Naive thymus-derived CD4-positive, alpha-beta T cell (primary cell): ENCODE measurements around the gene PID1. TPM values are rescaled to one million over a fixed set of nuclear protein-coding genes. Genes with fewer than 3 reads are reported as not detected.

Source experiments
- ATAC-seq: fragments of 150-1000 bp; cut with Tn5 transposase; 2 replicates; pipeline ENCODE4 v1.10.0; 2021; ENCODE audit warnings: mild to moderate bottlenecking, moderate library complexity
- CTCF ChIA-PET: fragments of 350-600 bp; sonication (Branson Sonifier 250); formaldehyde crosslinking; loops from one replicate; lab custom pipeline; 2021; ENCODE audit warnings: antibody characterized with exemption; lab: Charles Lee
- POLR2A ChIA-PET: fragments of 350-600 bp; sonication (Branson Sonifier 250); formaldehyde crosslinking; loops from one replicate; lab custom pipeline; 2021; ENCODE audit warnings: antibody characterized with exemption, inconsistent platforms; lab: Charles Lee
- DNase-seq, 9 donors: peaks; one replicate each; pipeline versions ENCODE4 v3.0.0 to v3.0.0-alpha.2; 2020 to 2022; ENCODE audit warnings: mixed read lengths in 1 of 9
- H3K27ac ChIP-seq: one replicate; pipeline ENCODE4 v1.7.0; 2013; ENCODE audit warnings: mild to moderate bottlenecking, low read depth, low read length, moderate library complexity
- H3K27me3 ChIP-seq, 2 donors: one replicate each; pipeline ENCODE4 v1.7.0; 2013; ENCODE audit warnings: low read length in 2 of 2, mild to moderate bottlenecking in 2 of 2, moderate library complexity in 2 of 2; ENCODE audit not compliant: control insufficient read depth in 2 of 2, insufficient read depth in 2 of 2
- H3K36me3 ChIP-seq, 3 experiments: 1 replicate in 2 of 3; 2 replicates in 1 of 3; pipeline ENCODE4 v1.7.0; 2013; ENCODE audit warnings: low read length in 3 of 3, mild to moderate bottlenecking in 3 of 3, moderate library complexity in 1 of 3; ENCODE audit not compliant: insufficient read depth in 3 of 3, control insufficient read depth in 2 of 3
- H3K4me1 ChIP-seq, 2 donors: one replicate each; pipeline ENCODE4 v1.7.0; 2013; ENCODE audit warnings: low read length in 2 of 2, mild to moderate bottlenecking in 2 of 2, moderate library complexity in 1 of 2; ENCODE audit not compliant: control insufficient read depth in 2 of 2, insufficient read depth in 2 of 2
- H3K4me3 ChIP-seq: 2 replicates; pipeline ENCODE4 v1.7.0; 2013; ENCODE audit warnings: mild to moderate bottlenecking, low read length
- H3K9me3 ChIP-seq, 3 experiments: 1 replicate in 2 of 3; 2 replicates in 1 of 3; pipeline ENCODE4 v1.7.0; 2013; ENCODE audit warnings: low read length in 3 of 3; ENCODE audit not compliant: control insufficient read depth in 2 of 3
- H3K27ac Mint-ChIP-seq, 9 donors: one replicate each; pipeline ENCODE4 v1.8.0; 2020 to 2022; ENCODE audit warnings: mixed read lengths in 9 of 9, mild to moderate bottlenecking in 8 of 9, moderate library complexity in 5 of 9, inconsistent platforms in 2 of 9
- H3K27me3 Mint-ChIP-seq, 5 donors: one replicate each; pipeline ENCODE4 v1.8.0; 2021 to 2022; ENCODE audit warnings: mixed read lengths in 5 of 5, mild to moderate bottlenecking in 1 of 5
- H3K36me3 Mint-ChIP-seq, 5 donors: one replicate each; pipeline ENCODE4 v1.8.0; 2020 to 2022; ENCODE audit warnings: mixed read lengths in 5 of 5, mild to moderate bottlenecking in 3 of 5, inconsistent platforms in 1 of 5
- H3K4me1 Mint-ChIP-seq, 7 donors: one replicate each; pipeline ENCODE4 v1.8.0; 2020 to 2022; ENCODE audit warnings: mixed read lengths in 7 of 7, mild to moderate bottlenecking in 3 of 7, inconsistent platforms in 1 of 7
- H3K4me3 Mint-ChIP-seq, 10 donors: one replicate each; pipeline ENCODE4 v1.8.0; 2020 to 2022; ENCODE audit warnings: mild to moderate bottlenecking in 10 of 10, mixed read lengths in 10 of 10, moderate library complexity in 6 of 10, inconsistent platforms in 2 of 10
- H3K9me3 Mint-ChIP-seq, 11 donors: one replicate each; pipeline ENCODE4 v1.8.0; 2020 to 2022; ENCODE audit warnings: mixed read lengths in 11 of 11, mild to moderate bottlenecking in 4 of 11, inconsistent platforms in 1 of 11, moderate library complexity in 1 of 11
- intact Hi-C, 2 donors: fragments of 100-400 bp; cut with micrococcal nuclease; formaldehyde crosslinking; loops; one replicate each; pipeline ENCODE4 v1.15.1; 2023
- polyA plus RNA-seq, 2 donors: library from polyadenylated mRNA; unstranded; fragments of 300-500 nt; fragmentation: Illumina TruSeq; gene quantifications; one replicate each; pipeline ENCODE4 v1.2.3, GENCODE V29; 2021
- total RNA-seq, 6 experiments: library from RNA in 5 of 6; stranded (reverse) in 5 of 6; gene quantifications; 1 replicate in 5 of 6; 2 replicates in 1 of 6; pipeline ENCODE4 v1.2.3 and lab custom pipeline; 2021 to 2026

PID1 gene
- total and polyA plus RNA-seq, 7 experiments from 2014 or later, result 0.07 to 5.3 (median 1.1) TPM; not detected in 2

- no peak for ATAC-seq
- DNase-seq, result no peak
- ChIA-PET CTCF (no interaction called here), POLR2A (no interaction called here)
- Mint-ChIP-seq H3K9me3 (peaks cover 0 to 22% (median 3%) of the 10 kb centered on the region in 11 donors), H3K36me3 (no peaks in the 10 kb centered on the region), H3K27ac (no peak overlapping the region), H3K27me3 (peaks cover 0 to 11% (median 0%) of the 10 kb centered on the region in 5 donors), H3K4me3 (no peak overlapping the region), H3K4me1 (no peaks in the 10 kb centered on the region)
- Histone ChIP-seq H3K9me3 (no peaks in the 10 kb centered on the region), H3K4me1 (no peaks in the 10 kb centered on the region), H3K36me3 (no peaks in the 10 kb centered on the region), H3K4me3 (no peak overlapping the region), H3K27ac (no peak overlapping the region), H3K27me3 (no peaks in the 10 kb centered on the region)
- intact Hi-C loops, result no loop called here
Measured at GRCh38 chr2:229170916-229171315, 100.2 kb downstream of the PID1 start.

- Histone ChIP-seq H3K9me3 (no peaks in the 10 kb centered on the region), H3K27me3 (no peaks in the 10 kb centered on the region), H3K27ac (no peak overlapping the region), H3K4me3 (no peak overlapping the region), H3K4me1 (no peaks in the 10 kb centered on the region), H3K36me3 (no peaks in the 10 kb centered on the region)
- Mint-ChIP-seq H3K27me3 (peaks cover 0 to 11% (median 0%) of the 10 kb centered on the region in 5 donors), H3K36me3 (no peaks in the 10 kb centered on the region), H3K27ac (no peak overlapping the region), H3K4me3 (no peak overlapping the region), H3K4me1 (no peaks in the 10 kb centered on the region), H3K9me3 (peaks cover 0 to 22% (median 3%) of the 10 kb centered on the region in 11 donors)
- intact Hi-C loops, result no loop called here
- DNase-seq, result no peak
- ATAC-seq, result no peak
- CTCF ChIA-PET, result no interaction called here
- POLR2A ChIA-PET, result no interaction called here
Measured at GRCh38 chr2:229170171-229170570, 100.9 kb downstream of the PID1 start.

- H3K4me3 Mint-ChIP-seq, result no peak overlapping the region
- peaks cover 0 to 9% (median 0%) of the 10 kb centered on the region in 5 donors for H3K27me3 Mint-ChIP-seq
- H3K9me3 Mint-ChIP-seq, result peaks cover under 1 to 19% (median 4%) of the 10 kb centered on the region in 11 donors
- H3K4me1 Mint-ChIP-seq, result no peaks in the 10 kb centered on the region
- DNase-seq (no peak), ATAC-seq (no peak)
- no peak overlapping the region for H3K4me3 ChIP-seq
- intact Hi-C loops, result no loop called here
- POLR2A ChIA-PET, result no interaction called here
- no peaks in the 10 kb centered on the region for H3K36me3 Mint-ChIP-seq
- H3K27ac Mint-ChIP-seq, result no peak overlapping the region
- H3K9me3 ChIP-seq, result no peaks in the 10 kb centered on the region
- H3K27ac ChIP-seq, result no peak overlapping the region
- CTCF ChIA-PET, result no interaction called here
- H3K27me3 ChIP-seq, result no peaks in the 10 kb centered on the region
- H3K4me1 ChIP-seq, result no peaks in the 10 kb centered on the region
- no peaks in the 10 kb centered on the region for H3K36me3 ChIP-seq
Measured at GRCh38 chr2:229169751-229170150, 101.3 kb downstream of the PID1 start.

- H3K36me3 ChIP-seq, result no peaks in the 10 kb centered on the region
- no peaks in the 10 kb centered on the region for H3K27me3 ChIP-seq
- no peak overlapping the region for H3K4me3 ChIP-seq
- Mint-ChIP-seq H3K27ac (no peak overlapping the region), H3K9me3 (peaks cover 0 to 12% (median 0%) of the 10 kb centered on the region in 11 donors), H3K4me3 (no peak overlapping the region), H3K36me3 (no peaks in the 10 kb centered on the region), H3K4me1 (peaks cover 0 to 1% (median 0%) of the 10 kb centered on the region in 7 donors), H3K27me3 (no peaks in the 10 kb centered on the region)
- intact Hi-C loops, result no loop called here
- CTCF ChIA-PET, result no interaction called here
- H3K9me3 ChIP-seq, result no peaks in the 10 kb centered on the region
- no peak for DNase-seq
- ATAC-seq, result no peak
- no peaks in the 10 kb centered on the region for H3K4me1 ChIP-seq
- POLR2A ChIA-PET, result no interaction called here
- no peak overlapping the region for H3K27ac ChIP-seq
Measured at GRCh38 chr2:229164545-229165249, 106.4 kb downstream of the PID1 start.

GRCh38 chr2:229163893-229164292 is 107.2 kb downstream of the PID1 start:
- peaks cover 0 to 1% (median 0%) of the 10 kb centered on the region in 7 donors for H3K4me1 Mint-ChIP-seq
- ChIA-PET POLR2A (no interaction called here), CTCF (no interaction called here)
- H3K4me3 Mint-ChIP-seq, result no peak overlapping the region
- no peaks in the 10 kb centered on the region for H3K27me3 ChIP-seq
- no peak overlapping the region for H3K27ac Mint-ChIP-seq
- H3K27me3 Mint-ChIP-seq, result no peaks in the 10 kb centered on the region
- no peaks in the 10 kb centered on the region for H3K4me1 ChIP-seq
- no peak overlapping the region for H3K4me3 ChIP-seq
- H3K9me3 ChIP-seq, result no peaks in the 10 kb centered on the region
- H3K9me3 Mint-ChIP-seq, result peaks cover 0 to 11% (median 0%) of the 10 kb centered on the region in 11 donors
- ATAC-seq (no peak), DNase-seq (no peak)
- intact Hi-C loops, result no loop called here
- H3K36me3 Mint-ChIP-seq, result no peaks in the 10 kb centered on the region
- no peaks in the 10 kb centered on the region for H3K36me3 ChIP-seq
- no peak overlapping the region for H3K27ac ChIP-seq

- H3K4me3 ChIP-seq, result no peak overlapping the region
- POLR2A ChIA-PET, result no interaction called here
- no peaks in the 10 kb centered on the region for H3K27me3 ChIP-seq
- H3K4me1 ChIP-seq, result no peaks in the 10 kb centered on the region
- no peak for DNase-seq
- peaks cover 0 to 12% (median 0%) of the 10 kb centered on the region in 11 donors for H3K9me3 Mint-ChIP-seq
- intact Hi-C loops, result no loop called here
- H3K4me3 Mint-ChIP-seq, result no peak overlapping the region
- no peaks in the 10 kb centered on the region for H3K36me3 Mint-ChIP-seq
- CTCF ChIA-PET, result no interaction called here
- H3K4me1 Mint-ChIP-seq, result peaks cover 0 to 1% (median 0%) of the 10 kb centered on the region in 7 donors
- H3K9me3 ChIP-seq, result no peaks in the 10 kb centered on the region
- H3K27me3 Mint-ChIP-seq, result no peaks in the 10 kb centered on the region
- no peak overlapping the region for H3K27ac Mint-ChIP-seq
- H3K27ac ChIP-seq, result no peak overlapping the region
- no peaks in the 10 kb centered on the region for H3K36me3 ChIP-seq
- no peak for ATAC-seq
Measured at GRCh38 chr2:229162015-229162414, 109.1 kb downstream of the PID1 start.

DNA sequence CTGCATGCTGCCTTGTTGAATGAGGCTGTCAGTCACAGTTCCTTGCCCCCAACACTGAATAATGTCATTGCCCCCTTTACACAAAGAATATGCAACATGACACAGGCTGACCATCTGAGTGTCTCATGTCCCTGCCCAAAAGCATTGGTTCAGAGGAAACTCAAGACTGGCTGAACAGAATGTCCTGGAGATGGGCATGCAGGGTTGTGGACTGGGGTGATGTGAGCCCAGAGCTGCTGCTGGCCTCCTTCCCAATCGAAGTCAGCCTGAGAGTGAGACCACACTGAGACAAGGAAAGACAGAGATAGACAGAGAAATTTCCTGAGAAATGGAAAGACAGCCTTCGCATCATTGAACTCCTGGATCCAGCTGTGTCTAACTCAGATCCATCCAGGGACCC is 110.1 kb downstream of the PID1 start:
- H3K4me3 Mint-ChIP-seq, result no peak overlapping the region
- no peak overlapping the region for H3K4me3 ChIP-seq
- peaks cover 0 to 16% (median 2%) of the 10 kb centered on the region in 11 donors for H3K9me3 Mint-ChIP-seq
- intact Hi-C loops, result no loop called here
- no peaks in the 10 kb centered on the region for H3K4me1 ChIP-seq
- ATAC-seq (no peak), DNase-seq (no peak)
- peaks cover 0 to 1% (median 0%) of the 10 kb centered on the region in 7 donors for H3K4me1 Mint-ChIP-seq
- ChIA-PET POLR2A (no interaction called here), CTCF (no interaction called here)
- H3K36me3 ChIP-seq, result no peaks in the 10 kb centered on the region
- H3K27me3 Mint-ChIP-seq, result no peaks in the 10 kb centered on the region
- no peaks in the 10 kb centered on the region for H3K9me3 ChIP-seq
- no peaks in the 10 kb centered on the region for H3K36me3 Mint-ChIP-seq
- no peak overlapping the region for H3K27ac Mint-ChIP-seq
- no peak overlapping the region for H3K27ac ChIP-seq
- no peaks in the 10 kb centered on the region for H3K27me3 ChIP-seq
